NB4 (cell line): ENCODE results near the gene SLC34A1.

Source experiments
- DNase-seq: peaks from one replicate; pipeline ENCODE4 v3.0.0; 2010; ENCODE audit warnings: low read depth
- H3K4me3 ChIP-seq: one replicate; pipeline ENCODE4 v1.5.1; 2011; ENCODE audit warnings: mild to moderate bottlenecking, low read depth, low read length, moderate library complexity
- MYC ChIP-seq: IDR thresholded peaks from 2 replicates; pipeline ENCODE4 v1.6.1; 2011; ENCODE audit warnings: low read depth, low read length
- POLR2A ChIP-seq: IDR thresholded peaks from 2 replicates; pipeline ENCODE4 v1.6.1; 2011; ENCODE audit warnings: mild to moderate bottlenecking; ENCODE audit not compliant: insufficient read length; ENCODE audit errors: extremely low read depth
- TF ChIP-seq, protein P1 (sequence below): IDR thresholded peaks from one replicate; pipeline ENCODE4 v1.5.1; 2012; ENCODE audit warnings: low read depth, low read length
- TF ChIP-seq, protein P2 (sequence below): IDR thresholded peaks from 2 replicates; pipeline ENCODE4 v1.6.1; 2011; ENCODE audit warnings: low read depth, low read length

Gene SLC34A1

DNA sequence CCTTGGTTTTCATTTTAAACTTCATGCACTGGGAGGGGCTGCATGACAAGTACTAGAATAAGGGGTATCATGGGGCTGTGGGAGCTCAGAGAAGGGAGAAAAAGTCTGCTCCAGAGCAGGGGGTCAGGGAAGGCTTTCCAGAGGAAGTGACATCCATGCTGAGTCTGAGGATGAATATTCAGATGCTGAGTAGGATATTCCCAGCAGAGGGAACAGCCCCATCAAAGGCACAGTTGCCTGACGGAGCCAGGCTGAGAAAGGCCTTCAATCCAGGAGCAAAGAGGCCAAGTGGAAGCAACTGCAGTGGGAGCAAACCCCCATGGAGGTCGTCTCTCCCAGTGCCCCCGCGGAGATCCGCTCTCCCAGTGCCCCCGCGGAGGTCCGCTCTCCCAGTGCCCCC lies 11.8 kb downstream of the SLC34A1 start:
- DNase-seq: no peak
- H3K4me3 ChIP-seq: no peak overlapping the region
- TF ChIP-seq POLR2A: no peak
- no peak for TF ChIP-seq MYC
- TF ChIP-seq, protein P1, sequence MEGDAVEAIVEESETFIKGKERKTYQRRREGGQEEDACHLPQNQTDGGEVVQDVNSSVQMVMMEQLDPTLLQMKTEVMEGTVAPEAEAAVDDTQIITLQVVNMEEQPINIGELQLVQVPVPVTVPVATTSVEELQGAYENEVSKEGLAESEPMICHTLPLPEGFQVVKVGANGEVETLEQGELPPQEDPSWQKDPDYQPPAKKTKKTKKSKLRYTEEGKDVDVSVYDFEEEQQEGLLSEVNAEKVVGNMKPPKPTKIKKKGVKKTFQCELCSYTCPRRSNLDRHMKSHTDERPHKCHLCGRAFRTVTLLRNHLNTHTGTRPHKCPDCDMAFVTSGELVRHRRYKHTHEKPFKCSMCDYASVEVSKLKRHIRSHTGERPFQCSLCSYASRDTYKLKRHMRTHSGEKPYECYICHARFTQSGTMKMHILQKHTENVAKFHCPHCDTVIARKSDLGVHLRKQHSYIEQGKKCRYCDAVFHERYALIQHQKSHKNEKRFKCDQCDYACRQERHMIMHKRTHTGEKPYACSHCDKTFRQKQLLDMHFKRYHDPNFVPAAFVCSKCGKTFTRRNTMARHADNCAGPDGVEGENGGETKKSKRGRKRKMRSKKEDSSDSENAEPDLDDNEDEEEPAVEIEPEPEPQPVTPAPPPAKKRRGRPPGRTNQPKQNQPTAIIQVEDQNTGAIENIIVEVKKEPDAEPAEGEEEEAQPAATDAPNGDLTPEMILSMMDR: no peak
- TF ChIP-seq, protein P2, sequence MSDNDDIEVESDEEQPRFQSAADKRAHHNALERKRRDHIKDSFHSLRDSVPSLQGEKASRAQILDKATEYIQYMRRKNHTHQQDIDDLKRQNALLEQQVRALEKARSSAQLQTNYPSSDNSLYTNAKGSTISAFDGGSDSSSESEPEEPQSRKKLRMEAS: no peak

DNA sequence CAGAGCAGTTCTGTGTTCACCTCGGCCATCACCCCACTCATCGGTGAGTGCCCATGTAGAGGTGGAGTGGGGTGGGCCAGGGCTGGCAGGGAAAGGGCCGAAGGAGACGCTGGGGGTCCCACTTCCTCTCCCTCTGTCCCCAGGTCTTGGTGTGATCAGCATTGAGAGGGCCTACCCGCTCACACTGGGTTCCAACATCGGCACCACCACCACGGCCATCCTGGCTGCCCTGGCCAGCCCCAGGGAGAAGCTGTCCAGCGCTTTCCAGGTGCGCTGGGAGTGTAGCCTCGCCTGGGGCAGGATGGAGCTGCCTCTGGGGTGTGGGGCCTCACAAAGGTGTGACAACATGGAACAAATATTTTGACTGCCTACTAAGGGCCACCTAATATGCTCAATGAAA lies 12.6 kb downstream of the SLC34A1 start:
- DNase-seq: no peak
- no peak overlapping the region for H3K4me3 ChIP-seq
- TF ChIP-seq, protein P2: no peak
- TF ChIP-seq POLR2A (no peak), MYC (no peak)
- TF ChIP-seq, protein P1: no peak

DNA sequence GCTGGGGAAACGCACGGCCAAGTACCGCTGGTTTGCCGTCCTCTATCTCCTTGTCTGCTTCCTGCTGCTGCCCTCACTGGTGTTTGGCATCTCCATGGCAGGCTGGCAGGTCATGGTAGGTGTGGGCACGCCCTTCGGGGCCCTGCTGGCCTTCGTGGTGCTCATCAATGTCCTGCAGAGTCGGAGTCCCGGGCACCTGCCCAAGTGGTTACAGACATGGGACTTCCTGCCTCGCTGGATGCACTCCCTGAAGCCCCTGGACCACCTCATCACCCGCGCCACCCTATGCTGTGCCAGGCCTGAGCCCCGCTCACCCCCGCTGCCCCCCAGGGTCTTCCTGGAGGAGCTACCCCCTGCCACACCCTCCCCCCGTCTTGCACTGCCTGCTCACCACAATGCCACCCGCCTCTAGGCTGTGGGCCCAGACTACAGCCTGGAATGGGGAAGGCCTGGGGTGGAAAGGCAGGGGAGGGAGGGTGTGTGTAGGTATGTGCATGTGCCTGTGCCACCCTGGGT lies 13.7 kb downstream of the SLC34A1 start:
- no peak for DNase-seq
- TF ChIP-seq MYC (no peak), POLR2A (no peak)
- TF ChIP-seq, protein P2: no peak
- TF ChIP-seq, protein P1: no peak
- no peak overlapping the region for H3K4me3 ChIP-seq

DNA sequence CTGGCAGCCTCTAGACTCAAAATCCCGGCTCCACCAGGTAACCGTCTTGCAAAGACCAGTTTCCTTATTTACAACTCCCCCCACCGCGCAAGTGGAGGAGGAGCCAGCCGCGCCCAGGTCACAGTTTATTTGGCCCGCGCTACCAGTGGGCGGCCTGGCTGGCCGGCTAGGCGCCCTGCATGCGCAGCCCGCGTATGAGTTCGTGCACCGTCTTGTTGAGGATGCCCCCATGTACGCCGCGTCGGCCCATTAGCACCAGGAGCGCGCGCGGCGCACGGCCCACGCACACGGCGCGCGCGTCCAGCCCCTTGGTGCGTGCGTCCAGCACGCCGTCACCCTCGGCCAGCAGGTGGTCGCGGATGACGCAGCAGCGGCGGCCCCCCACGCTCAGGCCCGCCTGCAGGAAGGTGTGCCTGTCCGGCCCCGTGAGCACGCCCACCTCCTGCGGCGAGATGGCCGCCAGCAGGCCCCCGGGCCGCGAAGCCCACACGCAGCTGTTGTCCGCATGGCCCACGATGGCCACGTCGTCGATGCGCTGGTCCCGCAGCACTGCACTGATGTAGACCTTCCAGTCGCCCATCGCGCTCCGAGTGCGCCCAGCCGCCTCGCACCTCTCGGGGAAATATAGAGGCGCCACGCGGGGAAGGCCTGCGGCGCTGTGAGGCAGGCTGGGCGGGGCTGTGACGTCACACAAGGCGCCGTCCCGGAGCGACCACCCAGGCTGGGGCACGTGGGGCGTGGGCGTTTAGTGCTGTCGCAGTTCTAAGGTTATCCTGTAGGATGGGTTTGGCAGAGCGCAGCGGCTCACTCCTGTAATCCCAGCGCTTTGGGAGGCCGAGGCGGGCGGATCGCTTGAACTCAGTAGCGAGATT lies 16.0 kb downstream of the SLC34A1 start, which contains the start of gene PFN3:
TSS of gene PFN3 (minus strand) at position 665 of the 872 bp plus-strand sequence. CDS start at position 580, 85 bp downstream.
- DNase-seq: no peak
- H3K4me3 ChIP-seq: no peak within 1 kb of the TSS
- TF ChIP-seq, protein P1: no peak
- TF ChIP-seq, protein P2: no peak
- TF ChIP-seq MYC (no peak), POLR2A (no peak)

DNA sequence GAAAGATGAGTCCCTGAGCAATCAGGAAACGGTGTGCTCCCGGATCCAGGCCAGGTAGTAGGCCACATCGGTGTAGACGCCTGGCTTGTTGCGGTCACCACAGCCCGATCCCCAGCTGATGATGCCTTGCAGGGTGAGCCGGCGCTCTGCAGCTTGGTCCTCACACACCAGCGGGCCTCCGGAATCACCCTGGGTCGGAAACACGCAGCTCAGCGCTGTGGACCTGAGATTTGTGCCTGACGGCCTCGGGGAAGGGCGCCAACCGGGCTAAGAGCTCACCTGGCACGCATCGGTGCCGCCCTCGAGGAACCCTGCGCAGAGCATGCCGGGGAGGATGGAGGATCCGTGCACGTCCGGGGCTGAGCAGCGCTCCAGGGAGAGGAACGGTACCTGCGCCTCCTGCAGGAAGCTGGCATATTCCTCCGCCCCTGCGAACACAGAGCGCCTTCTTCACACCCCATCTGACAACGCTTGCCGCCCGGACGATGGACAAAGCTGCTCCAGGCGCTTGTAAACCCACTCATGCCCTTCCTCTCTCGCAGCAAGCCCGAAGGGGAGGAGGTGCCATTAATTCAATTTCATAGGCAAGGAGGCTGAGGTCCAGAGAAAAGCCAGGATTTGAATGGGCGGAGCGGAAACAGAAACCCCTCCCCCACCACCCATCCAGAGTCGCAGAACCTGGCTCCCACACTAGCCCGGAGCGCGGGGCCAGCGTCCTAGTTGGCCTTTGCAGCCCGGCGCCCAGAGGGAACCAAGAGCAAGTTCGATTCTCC lies 18.2 kb downstream of the SLC34A1 start:
- H3K4me3 ChIP-seq: no peak overlapping the region
- TF ChIP-seq POLR2A (no peak), MYC (no peak)
- TF ChIP-seq, protein P1: no peak
- TF ChIP-seq, protein P2: no peak
- DNase-seq: peak; percentile 46
